ENCODE data around the gene GPA33.

- no peak for TF ChIP-seq POLR2AphosphoS5 (IDR thresholded peaks at IDR 0.05; ENCODE audit: borderline replicate concordance, low read depth, low read length)
- TF ChIP-seq EZH2 (IDR thresholded peaks at IDR 0.05) = no peak
Measured at GRCh38 chr1:167122568-167122967, 32.4 kb upstream of the GPA33 start.
